Panc1 (cell line): Measurements from ENCODE around the gene CACNA1I.

Source experiments
- TF ChIP-seq, protein P1 (sequence below): fragments of 450-650 bp; IDR thresholded peaks from 2 replicates; pipeline ENCODE4 v1.5.1; 2017; ENCODE audit warnings: mild to moderate bottlenecking
- TF ChIP-seq, protein P2 (sequence below), 2 experiments: IDR thresholded peaks; 2 replicates each; pipeline ENCODE4 v1.6.1; 2011 to 2012; ENCODE audit warnings: low read depth in 2 of 2, control low read depth in 1 of 2, low read length in 1 of 2, mild to moderate bottlenecking in 1 of 2, moderate library complexity in 1 of 2; ENCODE audit not compliant: insufficient read depth in 1 of 2

DNA sequence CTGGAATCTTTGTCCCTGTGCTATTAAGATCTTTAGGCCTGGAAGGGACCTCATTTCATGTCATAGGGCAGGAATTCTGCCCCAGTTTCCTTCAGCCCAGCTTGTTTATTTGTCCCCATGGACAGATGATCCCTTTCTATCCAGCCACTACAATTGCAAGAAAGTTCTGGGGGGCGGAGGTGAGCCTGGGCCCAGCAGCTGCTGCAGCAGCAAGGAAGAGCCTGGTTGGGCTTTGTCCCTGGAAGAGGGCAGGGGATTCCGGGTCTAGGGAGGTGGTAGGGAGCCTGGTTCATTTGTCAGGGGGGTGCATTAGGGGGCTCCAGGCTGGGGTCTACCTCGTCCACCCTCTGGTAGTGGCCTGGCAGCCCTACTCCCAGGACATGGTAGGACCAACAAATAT is 16.4 kb upstream of the CACNA1I start:
- TF ChIP-seq, protein P1, sequence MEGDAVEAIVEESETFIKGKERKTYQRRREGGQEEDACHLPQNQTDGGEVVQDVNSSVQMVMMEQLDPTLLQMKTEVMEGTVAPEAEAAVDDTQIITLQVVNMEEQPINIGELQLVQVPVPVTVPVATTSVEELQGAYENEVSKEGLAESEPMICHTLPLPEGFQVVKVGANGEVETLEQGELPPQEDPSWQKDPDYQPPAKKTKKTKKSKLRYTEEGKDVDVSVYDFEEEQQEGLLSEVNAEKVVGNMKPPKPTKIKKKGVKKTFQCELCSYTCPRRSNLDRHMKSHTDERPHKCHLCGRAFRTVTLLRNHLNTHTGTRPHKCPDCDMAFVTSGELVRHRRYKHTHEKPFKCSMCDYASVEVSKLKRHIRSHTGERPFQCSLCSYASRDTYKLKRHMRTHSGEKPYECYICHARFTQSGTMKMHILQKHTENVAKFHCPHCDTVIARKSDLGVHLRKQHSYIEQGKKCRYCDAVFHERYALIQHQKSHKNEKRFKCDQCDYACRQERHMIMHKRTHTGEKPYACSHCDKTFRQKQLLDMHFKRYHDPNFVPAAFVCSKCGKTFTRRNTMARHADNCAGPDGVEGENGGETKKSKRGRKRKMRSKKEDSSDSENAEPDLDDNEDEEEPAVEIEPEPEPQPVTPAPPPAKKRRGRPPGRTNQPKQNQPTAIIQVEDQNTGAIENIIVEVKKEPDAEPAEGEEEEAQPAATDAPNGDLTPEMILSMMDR = no peak
- TF ChIP-seq, protein P2, sequence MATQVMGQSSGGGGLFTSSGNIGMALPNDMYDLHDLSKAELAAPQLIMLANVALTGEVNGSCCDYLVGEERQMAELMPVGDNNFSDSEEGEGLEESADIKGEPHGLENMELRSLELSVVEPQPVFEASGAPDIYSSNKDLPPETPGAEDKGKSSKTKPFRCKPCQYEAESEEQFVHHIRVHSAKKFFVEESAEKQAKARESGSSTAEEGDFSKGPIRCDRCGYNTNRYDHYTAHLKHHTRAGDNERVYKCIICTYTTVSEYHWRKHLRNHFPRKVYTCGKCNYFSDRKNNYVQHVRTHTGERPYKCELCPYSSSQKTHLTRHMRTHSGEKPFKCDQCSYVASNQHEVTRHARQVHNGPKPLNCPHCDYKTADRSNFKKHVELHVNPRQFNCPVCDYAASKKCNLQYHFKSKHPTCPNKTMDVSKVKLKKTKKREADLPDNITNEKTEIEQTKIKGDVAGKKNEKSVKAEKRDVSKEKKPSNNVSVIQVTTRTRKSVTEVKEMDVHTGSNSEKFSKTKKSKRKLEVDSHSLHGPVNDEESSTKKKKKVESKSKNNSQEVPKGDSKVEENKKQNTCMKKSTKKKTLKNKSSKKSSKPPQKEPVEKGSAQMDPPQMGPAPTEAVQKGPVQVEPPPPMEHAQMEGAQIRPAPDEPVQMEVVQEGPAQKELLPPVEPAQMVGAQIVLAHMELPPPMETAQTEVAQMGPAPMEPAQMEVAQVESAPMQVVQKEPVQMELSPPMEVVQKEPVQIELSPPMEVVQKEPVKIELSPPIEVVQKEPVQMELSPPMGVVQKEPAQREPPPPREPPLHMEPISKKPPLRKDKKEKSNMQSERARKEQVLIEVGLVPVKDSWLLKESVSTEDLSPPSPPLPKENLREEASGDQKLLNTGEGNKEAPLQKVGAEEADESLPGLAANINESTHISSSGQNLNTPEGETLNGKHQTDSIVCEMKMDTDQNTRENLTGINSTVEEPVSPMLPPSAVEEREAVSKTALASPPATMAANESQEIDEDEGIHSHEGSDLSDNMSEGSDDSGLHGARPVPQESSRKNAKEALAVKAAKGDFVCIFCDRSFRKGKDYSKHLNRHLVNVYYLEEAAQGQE (IDR thresholded peaks at IDR 0.05; ENCODE audit: insufficient read depth in 1 of 2, low read depth in 2 of 2, low read length in 1 of 2) = no peak
